ENCODE results near the gene MLLT1.

Gene MLLT1

DNA sequence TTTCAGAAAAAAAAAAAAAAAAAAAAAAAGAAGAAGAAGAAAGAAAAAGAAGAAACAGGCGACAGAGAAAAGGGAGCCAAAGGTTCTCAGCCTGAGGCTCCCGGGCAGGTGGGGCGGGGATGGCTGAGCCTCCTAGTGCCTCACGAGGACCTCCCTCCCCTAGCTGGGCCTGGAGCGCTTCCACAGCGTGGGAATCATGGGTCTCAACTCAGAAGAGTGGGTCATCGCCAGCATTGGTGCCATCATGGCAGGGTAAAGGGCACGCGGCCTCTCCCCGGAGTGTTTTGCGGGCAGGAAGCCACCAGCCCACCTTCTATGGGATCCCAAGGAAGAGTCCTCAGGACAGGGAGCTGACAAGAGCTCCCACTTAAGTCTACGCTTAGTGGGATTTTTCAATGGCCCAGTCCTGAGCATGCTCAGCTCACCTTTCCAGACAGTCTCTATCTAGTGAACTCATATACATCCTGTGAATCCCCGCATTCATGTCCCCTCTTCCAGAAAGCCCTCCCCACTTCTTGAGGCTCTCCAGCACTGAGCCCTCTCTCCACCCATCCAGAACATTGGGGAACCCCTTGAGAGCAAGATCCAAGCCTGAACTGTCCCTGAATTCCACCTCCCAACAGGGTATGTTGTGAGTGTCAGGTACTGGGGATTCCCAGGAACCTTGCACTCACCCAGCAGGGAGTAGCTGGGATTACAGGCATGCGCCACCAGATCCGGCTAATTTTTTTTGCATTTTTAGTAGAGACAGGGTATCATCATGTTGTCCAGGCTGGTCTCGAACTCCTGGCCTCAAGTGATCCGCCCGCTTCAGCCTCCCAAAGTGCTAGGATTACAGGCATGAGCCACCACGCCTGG is 74.7 kb downstream of the MLLT1 start:
- no peak for DNase-seq

GRCh38 chr19:6204212-6204611 is 75.6 kb downstream of the MLLT1 start:
- no peak for DNase-seq

GRCh38 chr19:6199240-6199994 is 80.4 kb downstream of the MLLT1 start:
- peak; percentile 96 for DNase-seq

DNA sequence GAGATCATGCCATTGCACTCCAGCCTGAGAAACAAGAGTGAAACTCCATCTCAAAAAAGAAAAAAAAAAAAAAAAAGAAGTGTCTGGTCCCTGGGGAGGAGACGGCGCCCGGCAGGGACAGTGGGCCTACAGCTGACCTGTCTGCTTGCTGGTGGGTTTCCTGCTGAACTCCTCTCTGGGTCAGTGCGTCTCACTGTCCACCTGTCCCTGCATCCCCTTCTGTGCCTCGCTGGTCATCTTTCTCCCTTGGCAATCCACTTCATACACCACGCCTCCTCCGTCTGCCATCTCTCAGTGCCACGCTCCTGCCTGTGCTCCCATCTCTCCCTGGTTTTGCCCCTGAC is 80.9 kb downstream of the MLLT1 start:
- no peak for DNase-seq

DNA sequence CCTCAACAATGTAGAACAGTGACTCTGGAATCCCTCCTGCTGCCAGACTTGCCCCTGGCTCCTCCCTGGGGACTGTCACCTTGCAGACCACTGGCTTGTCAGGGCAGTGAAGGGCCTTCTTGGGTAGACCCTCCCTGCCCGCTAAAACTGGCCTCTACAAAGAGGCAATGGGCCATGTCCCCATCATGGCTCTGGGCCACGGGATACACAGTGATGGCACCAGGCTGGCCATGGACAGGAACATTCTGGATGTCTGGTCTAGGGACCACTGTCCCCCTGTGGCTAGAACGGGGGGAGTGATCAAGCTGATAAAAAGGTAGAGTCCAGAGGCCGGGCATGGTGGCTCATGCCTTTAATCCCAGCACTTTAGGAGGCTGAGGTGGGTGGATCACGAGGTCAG is 83.4 kb downstream of the MLLT1 start:
- no peak for DNase-seq

GRCh38 chr19:6188811-6189210 is 91.0 kb downstream of the MLLT1 start:
- DNase-seq: no peak

DNA sequence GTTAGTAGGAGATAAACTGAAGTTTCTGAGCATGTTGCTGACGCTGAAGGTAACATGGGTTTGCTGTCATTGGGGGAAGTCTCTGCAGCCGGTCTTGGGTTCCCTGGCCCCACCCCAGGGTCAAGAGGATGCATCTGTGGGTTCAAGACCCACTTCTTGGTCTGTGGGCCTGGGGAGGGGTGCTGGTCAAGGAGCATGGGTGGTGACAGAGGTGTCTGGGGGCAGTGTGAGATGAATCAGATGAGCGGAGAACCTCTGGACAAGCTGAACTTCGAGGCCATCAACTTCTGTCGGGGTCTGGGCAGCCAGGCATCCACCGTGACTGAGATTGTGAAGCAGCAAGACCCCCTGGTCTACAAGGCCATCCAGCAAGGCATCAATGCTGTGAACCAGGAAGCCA is 92.4 kb downstream of the MLLT1 start:
- DNase-seq: no peak

DNA sequence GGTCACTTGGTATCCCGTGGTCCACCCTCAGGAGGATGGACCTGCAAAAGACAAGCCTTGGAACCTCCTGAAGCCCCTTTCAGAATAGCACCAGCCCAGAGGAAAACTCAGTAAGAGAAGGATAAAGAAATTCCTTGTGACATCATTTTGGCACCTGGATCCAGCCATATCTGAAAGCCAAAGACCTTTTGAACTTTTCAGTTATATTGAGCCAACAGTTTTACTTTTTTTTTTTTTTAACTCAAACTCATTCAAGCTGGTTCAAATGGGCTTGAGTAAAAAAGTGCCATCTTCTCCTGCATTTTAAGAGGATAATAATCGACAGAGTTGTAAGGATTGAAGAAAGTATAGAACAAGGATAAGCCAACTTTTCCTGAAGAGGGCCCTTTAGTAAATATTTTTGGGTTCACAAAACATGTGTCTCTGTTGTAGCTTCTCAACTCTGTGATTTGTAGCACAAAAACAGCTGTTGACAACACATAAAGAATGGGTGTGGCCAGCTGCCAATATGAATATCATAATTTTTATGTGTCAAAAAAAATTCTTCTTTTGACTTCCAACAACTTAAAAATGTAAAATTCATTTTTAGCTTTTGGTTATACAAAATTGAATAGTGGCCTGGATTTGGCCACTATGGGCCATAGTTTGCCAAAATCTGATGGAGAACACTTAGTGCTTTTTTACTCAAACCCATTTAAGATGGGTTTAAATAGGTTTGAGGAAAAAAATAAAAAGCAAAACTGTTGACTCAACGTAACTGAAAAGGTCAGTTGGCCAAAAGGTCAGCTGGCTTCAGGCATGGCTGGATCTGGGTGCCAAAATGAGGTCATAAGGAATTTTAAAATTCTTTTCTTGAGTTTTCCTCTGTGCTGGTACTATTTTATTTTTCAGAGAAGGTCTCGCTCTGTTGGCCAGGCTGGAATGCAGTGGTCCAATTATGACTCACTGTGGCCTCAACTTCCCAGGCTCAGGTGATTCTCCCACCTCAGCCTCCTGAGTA is 93.6 kb downstream of the MLLT1 start:
- DNase-seq: no peak

DNA sequence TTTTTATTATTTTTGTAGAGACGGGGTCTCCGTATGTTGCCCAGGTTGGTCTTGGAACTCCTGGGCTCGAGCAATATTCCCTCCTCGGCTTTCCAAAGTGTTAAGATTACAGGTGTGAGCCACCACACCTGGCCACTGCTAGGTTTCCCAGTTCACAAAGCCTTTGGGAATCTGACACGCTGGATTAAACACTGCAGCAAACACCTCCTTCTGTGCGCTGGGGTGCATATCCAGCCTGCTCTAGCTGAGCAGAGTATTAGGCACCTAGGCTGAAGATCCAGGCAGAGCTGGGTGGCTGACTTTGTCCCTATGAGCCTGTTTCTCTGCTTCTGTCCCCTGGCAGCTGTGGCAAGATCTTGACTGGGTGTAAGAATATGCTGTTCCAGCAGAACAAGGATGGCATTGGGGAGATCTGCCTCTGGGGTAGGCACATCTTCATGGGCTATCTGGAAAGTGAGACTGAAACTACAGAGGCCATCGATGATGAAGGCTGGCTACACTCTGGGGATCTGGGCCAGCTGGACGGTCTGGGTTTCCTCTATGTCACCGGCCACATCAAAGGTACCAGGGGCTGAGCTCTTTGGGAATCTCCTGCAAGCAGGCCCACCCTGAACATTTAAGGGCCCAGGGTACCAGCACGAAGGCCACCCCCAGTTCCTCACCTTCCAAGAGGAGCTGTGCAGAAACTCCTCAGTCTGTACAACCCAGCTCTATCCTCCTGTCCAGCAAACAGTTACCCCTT is 94.5 kb downstream of the MLLT1 start:
- DNase-seq: no peak

DNA sequence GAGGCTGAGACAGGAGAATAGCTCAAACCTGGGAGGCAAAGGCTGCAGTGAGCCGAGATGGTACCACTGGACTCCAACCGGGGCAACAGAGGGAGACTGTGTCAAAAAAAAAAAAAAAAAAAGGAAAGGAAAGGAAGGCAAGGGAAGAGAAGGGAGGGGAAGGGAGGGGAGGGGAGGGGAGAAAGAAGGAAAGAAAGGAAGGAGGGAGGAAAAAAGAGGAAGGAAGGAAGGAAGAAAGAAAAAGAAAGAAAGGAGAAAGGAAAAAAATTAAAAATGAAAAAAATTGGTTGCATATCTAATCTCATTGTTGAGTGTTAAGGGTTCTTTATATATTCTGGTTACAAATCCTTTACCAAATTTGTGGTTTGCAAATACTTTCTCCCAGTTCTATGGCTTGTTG is 98.7 kb downstream of the MLLT1 start:
- DNase-seq: no peak

- no peak for DNase-seq
Observed at GRCh38 chr19:6173190-6173589, 106.6 kb downstream of the MLLT1 start.

DNA sequence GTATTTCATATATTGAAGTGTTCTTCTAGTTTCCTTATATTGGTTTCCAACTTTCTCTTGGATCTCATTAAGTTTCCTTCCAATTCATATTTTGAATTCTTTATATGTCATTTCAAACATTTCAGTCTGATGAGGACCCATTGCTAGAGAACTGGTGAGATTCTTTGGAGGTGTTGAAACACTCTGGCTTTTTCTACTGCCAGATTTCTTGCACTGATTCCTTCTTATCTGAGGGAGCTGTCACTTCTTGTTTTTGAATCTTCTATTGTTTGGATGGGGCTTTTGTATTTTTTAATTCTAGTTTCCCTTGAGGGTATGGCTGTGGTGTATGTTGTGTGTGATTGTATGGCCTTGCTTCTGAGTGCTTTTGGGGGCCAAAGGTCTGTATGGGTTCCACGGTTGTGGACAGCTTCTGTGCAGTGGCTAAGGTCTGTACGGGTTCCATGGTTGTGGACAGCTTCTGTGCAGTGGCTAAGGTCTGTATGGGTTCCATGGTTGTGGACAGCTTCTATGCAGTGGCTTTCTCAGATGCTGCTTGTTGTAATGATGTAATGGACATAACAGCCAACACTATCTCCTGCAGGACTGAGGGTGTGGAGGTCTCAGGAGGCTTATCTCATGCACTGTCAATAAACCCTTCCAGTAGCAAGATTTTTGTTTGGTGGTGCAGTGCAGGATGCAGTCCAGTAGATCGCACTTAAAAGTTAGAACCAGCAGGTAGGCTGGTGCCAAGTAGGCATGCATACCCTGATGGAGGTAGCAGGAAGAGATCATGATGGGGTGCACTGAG is 107.5 kb downstream of the MLLT1 start:
- DNase-seq: no peak

- no peak for DNase-seq
Observed at GRCh38 chr19:6167115-6167514, 112.7 kb downstream of the MLLT1 start.

GRCh38 chr19:6164906-6165531 is 114.8 kb downstream of the MLLT1 start:
- no peak for DNase-seq

- DNase-seq: no peak
Observed at GRCh38 chr19:6161271-6161850, 118.4 kb downstream of the MLLT1 start.
